Left ventricle myocardium superior (tissue), 1 donor: ENCODE measurements around the gene CPNE2. TPM values are rescaled to one million over a fixed set of nuclear protein-coding genes. Genes with fewer than 3 reads are reported as not detected.

Experiments used
- ATAC-seq: fragments of 200-7000 bp; cut with Tn5 transposase; one replicate; pipeline ENCODE4 v1.9.1; 2020; ENCODE audit warnings: mild to moderate bottlenecking, moderate library complexity
- DNase-seq: peaks from one replicate; pipeline ENCODE4 v3.0.0-alpha.2; 2020
- intact Hi-C: fragments of 100-400 bp; cut with micrococcal nuclease; formaldehyde crosslinking; loops from one replicate; pipeline ENCODE4 v1.11.0; 2022
- total RNA-seq: library from RNA; stranded (reverse); fragmentation: NEBNext Ultra II Directional; extraction: Animal tissue kit (Norgen Biotek cat#: 25700); gene quantifications from one replicate; pipeline ENCODE4 v1.2.1, GENCODE V29; 2021
- donor health status: DM: no; HTN: yes; CAD: no; lungs with severe emphysema.

Gene CPNE2
- total RNA-seq, 1 donor from 2014 or later: 11.2 TPM

DNA sequence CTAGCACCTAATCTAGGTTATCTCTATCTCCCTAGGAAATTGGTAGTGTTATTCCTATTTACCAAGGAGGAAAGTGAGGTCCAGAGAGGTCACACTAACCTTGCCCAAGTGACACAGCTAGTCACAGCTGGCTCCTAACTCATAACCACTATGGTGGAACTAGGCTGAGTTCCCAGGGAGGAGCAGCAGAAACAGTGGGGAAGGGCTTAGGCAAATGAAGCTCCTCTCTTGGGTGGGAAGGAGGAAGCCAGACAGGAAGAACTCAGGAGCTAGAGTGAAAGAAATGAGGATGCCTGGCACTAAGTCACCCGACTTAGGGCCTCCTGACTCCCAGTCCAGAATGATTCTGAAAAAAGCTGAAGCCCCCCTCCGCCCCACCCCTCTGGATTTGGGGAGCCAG lies 59.0 kb downstream of the CPNE2 start:
- intact Hi-C loops: no loop called here
- ATAC-seq (no peak), DNase-seq (no peak)

DNA sequence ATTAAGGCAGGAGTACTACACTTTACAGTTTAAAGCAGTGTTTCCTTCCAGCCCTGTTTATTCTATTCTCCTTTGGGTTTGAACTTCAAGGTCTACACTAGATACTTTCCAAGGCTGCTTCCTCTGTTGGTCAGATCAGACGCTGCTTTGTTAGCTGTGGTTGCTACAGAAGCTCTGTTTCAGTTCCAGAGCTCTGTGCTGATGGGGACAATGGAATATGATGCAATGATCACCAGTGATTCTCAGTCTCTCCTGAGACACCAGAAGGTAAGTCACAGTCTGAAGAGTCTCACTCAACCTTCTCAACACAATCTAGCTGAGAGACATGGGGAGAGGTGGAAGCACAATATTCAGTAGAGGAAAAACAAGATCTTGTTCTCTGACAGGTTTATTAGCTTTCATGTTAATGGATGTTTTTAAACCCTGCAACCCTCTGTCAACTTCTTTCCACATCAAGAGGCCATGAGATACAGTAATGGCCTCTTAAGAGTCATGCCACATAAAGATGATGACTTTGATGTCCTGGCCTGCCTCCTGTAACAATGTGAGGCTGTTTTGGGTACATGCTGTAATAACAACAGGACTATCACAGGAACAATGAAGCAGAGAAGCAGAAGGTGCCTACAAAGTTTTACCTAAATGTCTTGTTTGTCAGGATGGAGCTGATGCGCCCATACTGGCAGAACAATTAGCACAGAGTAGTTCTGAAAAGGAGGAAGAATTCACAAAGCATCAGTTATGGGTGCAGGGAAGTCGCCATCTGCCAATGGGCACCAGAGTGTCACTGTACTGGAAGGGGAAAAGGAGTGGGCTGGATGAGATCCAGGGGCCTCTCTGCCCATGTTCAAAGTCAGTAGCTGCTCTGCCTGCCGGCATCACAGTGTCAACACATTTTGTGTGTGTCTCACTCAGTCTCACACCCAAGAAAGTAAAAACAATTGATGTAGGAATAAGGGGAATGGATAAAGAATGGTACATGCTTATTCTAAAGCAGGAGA lies 60.0 kb downstream of the CPNE2 start:
- intact Hi-C loops: no loop called here
- no peak for ATAC-seq
- DNase-seq: no peak

DNA sequence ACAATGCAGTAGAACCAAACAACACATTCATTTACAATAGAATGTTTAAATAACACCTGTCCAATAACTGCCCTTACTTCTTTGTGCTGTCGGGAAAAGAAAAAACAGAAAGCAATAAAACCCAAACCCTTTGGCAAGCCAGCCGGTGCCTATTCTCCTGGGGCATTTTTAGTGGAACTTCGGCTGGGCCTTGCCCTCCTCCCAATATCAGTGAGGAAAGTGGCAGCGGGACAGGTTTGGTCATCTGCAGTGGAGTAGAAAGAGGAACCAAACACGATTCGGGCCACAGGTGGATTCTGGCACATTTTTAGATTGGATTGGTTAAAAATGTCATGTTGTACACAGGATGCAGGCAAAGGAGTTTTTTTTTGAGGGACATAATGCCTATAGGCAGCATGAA lies 61.5 kb downstream of the CPNE2 start:
- no peak for DNase-seq
- intact Hi-C loops: no loop called here
- ATAC-seq: no peak

- intact Hi-C loops: no loop called here
- no peak for ATAC-seq
These were observed 63.4 kb downstream of the CPNE2 start for GRCh38 chr16:57155702-57156350.

GRCh38 chr16:57156351-57156703 lies 63.9 kb downstream of the CPNE2 start:
- no peak for DNase-seq
- intact Hi-C loops: no loop called here
- ATAC-seq: no peak

More at GRCh38 chr16:57155702-57156350, 63.4 kb downstream of the CPNE2 start:
- DNase-seq: no peak

DNA sequence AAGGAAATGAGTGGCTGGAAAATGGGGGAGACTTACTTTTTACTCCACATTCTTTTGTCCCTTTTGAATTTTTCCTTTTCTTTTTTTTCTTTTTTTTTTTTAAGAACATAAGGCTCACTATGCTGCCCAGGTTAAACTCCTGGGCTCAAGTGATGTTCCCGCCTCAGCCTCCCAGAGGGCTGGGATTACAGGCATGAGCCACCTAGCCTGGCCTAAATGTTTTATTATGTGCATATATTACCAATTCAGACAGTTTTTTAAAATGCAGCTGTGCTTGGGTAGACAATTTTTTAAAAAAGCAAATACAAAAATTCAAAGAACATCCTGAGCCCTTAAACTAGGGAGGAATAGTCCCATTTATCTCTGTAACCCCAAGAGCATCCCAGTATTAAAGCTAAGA lies 65.2 kb downstream of the CPNE2 start:
- ATAC-seq (no peak), DNase-seq (no peak)
- intact Hi-C loops: no loop called here

GRCh38 chr16:57159447-57159846 lies 67.1 kb downstream of the CPNE2 start:
- no peak for DNase-seq
- no peak for ATAC-seq
- intact Hi-C loops: no loop called here

GRCh38 chr16:57163842-57164241 lies 71.5 kb downstream of the CPNE2 start:
- ATAC-seq (no peak), DNase-seq (no peak)
- intact Hi-C loops: no loop called here

DNA sequence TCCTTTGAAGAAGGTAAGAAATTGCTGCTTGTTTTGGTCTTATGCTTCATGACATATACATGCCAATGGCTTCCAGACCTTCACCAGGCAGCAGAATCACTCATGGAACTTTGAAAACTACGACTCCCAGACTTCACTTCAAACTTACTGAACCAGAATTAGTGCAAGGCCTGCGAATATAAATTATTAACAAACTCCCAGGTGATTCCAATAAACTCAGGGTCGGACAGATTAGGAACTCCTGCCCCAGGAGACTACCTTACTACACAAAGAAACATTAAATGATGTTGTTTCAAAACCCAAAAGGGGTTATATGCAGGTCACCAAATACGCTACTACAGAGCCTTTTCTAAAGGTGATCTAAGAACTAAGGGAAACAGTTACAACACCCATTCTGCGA lies 73.1 kb downstream of the CPNE2 start:
- no peak for ATAC-seq
- intact Hi-C loops: loop anchor here (5.0 kb wide), 1 partner anchor 83 kb away; no protein-coding TSS in a partner anchor

GRCh38 chr16:57165938-57166337 lies 73.6 kb downstream of the CPNE2 start:
- intact Hi-C loops: loop anchor here (5.0 kb wide), 1 partner anchor 84 kb away; no protein-coding TSS in a partner anchor
- ATAC-seq (no peak), DNase-seq (no peak)

More for the DNA sequence above, 73.1 kb downstream of the CPNE2 start:
- DNase-seq: no peak

- intact Hi-C loops: loop anchor here (5.0 kb wide), 1 partner anchor 84 kb away; no protein-coding TSS in a partner anchor
- DNase-seq (no peak), ATAC-seq (no peak)
These were observed 74.1 kb downstream of the CPNE2 start for GRCh38 chr16:57166451-57166850.

DNA sequence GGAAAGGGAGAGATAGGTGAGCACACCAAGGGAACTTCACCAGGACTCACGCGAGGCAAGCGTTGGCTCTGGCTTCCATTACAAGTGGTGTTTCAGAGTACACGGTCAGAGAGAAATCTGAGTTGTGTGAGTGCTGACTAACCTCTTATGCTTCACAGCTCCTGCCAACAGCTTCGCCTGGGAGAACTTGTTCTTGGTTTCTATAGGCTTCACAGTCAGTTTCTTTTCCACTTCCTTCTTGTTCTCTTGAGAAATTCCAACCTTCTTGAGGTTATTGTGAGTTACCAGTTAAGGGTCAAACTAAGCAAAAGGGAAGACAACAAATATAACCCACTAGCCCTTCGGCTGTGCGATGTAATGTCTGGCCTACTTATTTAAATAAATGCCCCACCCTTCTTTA lies 74.6 kb downstream of the CPNE2 start:
- ATAC-seq: peak; percentile 94
- DNase-seq: no peak
- intact Hi-C loops: loop anchor here (5.0 kb wide), 1 partner anchor 85 kb away; no protein-coding TSS in a partner anchor

GRCh38 chr16:57167538-57167937 lies 75.2 kb downstream of the CPNE2 start:
- intact Hi-C loops: loop anchor here (5.0 kb wide), 1 partner anchor 85 kb away; no protein-coding TSS in a partner anchor
- ATAC-seq: no peak
- no peak for DNase-seq

GRCh38 chr16:57167953-57168352 lies 75.6 kb downstream of the CPNE2 start:
- ATAC-seq (peak; percentile 77), DNase-seq (no peak)
- intact Hi-C loops: loop anchor here (5.0 kb wide), 1 partner anchor 86 kb away; no protein-coding TSS in a partner anchor

DNA sequence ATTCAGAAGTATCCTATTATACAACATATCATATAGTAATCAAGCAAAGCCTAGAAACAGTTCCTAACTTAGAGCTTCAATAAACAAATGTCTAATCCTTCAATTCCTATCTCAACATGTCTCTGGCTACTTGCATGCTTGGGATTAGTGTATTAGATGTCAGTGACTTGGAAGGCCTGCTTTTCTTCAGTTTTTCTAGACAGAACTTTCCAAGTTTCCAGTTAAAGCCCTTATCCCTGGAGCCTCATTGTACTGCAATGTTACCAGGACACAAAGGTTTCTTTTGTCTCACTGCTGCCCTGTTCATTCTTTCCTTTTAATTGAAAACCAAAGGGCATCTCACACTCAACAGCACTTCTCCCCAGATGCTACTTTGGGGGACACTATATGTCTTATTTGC lies 76.9 kb downstream of the CPNE2 start:
- ATAC-seq (no peak), DNase-seq (no peak)
- intact Hi-C loops: loop anchor here (5.0 kb wide), 1 partner anchor 87 kb away; no protein-coding TSS in a partner anchor

GRCh38 chr16:57172721-57173290 lies 80.4 kb downstream of the CPNE2 start:
- DNase-seq (no peak), ATAC-seq (no peak)
- intact Hi-C loops: no loop called here

DNA sequence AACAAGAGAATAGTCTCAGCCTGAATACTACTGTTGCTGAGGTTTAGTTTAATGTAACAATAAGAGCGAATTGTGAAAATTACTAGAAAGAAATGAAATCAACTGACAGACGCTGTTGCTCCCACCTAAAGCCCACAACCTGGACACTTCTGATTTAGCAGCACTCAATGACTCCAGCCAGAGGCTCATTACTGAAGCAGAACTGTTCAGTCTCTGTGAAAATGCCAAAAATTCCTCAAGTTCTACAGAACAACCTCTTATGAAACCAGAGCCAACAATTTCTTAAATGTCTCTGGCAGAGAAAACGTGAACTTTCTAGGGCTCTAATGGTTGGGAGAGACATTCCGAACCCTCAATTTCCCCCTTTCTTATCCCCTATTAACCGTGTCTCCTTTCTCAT lies 83.5 kb downstream of the CPNE2 start:
- no peak for DNase-seq
- no peak for ATAC-seq
- intact Hi-C loops: no loop called here

DNA sequence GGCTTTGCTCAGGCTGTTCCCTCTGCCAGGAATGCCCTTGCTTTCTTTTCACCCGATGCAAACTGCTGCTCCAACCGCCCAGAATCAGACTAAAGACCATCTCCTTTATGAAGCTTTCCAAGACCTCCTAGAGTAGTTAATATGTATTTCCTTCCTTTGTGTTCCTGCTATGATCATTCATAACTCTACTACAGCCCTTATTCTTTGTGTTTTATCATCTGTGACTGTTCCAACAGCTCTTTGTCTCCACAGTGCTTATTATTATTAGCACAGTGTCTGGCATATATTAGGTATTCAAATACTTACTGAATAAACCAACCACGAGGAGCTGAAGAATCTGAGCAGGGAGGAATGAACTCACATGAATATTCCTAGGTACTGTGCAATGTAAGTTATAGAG lies 85.8 kb downstream of the CPNE2 start:
- ATAC-seq (peak; percentile 48), DNase-seq (no peak)
- intact Hi-C loops: no loop called here

GRCh38 chr16:57178793-57179212 lies 86.4 kb downstream of the CPNE2 start:
- intact Hi-C loops: no loop called here
- ATAC-seq (no peak), DNase-seq (no peak)
